ENCODE data around the gene PDE5A.
"Not testable (repeated sequence)": the region's sequence is repeated elsewhere in the genome, so short reads cannot be mapped to it uniquely, and the experiment has no call there.

PDE5A gene

DNA sequence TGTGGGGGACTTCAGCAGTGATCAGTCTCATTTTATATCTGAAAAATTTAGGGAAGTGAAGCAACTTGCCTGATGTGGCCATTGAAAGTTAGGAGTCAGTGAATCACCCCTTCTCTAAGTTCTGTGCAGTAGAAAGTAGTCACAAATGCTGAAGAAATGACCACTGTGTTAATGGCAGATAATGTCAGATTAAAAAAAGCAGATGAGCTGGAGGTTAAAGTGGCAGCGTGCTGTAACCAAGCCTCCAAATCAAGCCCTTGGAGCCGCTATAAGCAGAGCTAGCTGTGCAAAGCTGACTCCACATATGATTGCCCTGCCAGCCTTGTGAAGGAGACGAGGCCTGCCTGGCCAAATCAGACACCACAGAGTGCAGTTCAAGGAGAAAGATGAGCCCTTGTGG lies 39.2 kb upstream of the PDE5A start:
- no peak for DNase-seq (ENCODE audit: low read depth)
- TF ChIP-seq, protein P1, sequence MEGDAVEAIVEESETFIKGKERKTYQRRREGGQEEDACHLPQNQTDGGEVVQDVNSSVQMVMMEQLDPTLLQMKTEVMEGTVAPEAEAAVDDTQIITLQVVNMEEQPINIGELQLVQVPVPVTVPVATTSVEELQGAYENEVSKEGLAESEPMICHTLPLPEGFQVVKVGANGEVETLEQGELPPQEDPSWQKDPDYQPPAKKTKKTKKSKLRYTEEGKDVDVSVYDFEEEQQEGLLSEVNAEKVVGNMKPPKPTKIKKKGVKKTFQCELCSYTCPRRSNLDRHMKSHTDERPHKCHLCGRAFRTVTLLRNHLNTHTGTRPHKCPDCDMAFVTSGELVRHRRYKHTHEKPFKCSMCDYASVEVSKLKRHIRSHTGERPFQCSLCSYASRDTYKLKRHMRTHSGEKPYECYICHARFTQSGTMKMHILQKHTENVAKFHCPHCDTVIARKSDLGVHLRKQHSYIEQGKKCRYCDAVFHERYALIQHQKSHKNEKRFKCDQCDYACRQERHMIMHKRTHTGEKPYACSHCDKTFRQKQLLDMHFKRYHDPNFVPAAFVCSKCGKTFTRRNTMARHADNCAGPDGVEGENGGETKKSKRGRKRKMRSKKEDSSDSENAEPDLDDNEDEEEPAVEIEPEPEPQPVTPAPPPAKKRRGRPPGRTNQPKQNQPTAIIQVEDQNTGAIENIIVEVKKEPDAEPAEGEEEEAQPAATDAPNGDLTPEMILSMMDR (IDR thresholded peaks at IDR 0.05; ENCODE audit: control insufficient read depth, extremely low read depth, insufficient read depth): no peak
- no peak overlapping the region for H3K4me3 ChIP-seq (ENCODE audit: low read depth, low read length)

DNA sequence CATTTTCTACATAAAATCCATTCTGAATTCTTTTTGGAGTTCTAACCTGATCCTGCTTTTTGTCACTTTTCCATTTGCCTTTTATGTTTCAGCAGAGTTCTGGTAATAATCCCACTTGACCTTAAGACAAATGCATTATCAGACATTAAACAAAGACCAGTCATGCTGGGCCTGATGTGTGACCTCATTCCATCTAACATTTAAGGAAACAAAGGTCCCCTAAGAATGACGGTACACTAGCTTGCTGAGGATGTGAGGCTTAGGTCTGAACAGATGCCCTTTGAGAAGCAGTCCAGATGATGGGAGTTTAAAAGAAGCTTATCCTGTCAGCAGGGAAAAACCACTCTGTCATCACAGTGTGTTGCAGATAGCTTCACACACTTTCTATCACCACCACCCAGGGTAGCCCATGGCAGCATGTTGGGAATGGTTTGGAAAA lies 38.1 kb upstream of the PDE5A start:
- H3K4me3 ChIP-seq (ENCODE audit: low read depth, low read length): no peak overlapping the region
- DNase-seq (ENCODE audit: low read depth): no peak
- TF ChIP-seq, protein P1 (IDR thresholded peaks at IDR 0.05; ENCODE audit: control insufficient read depth, extremely low read depth, insufficient read depth): no peak

- TF ChIP-seq, protein P1 (IDR thresholded peaks at IDR 0.05; ENCODE audit: control insufficient read depth, extremely low read depth, insufficient read depth): no peak
- DNase-seq (ENCODE audit: low read depth): no peak
- H3K4me3 ChIP-seq (ENCODE audit: low read depth, low read length): no peak overlapping the region
These were observed 37.1 kb upstream of the PDE5A start for GRCh38 chr4:119665752-119666151.

- no peak overlapping the region for H3K4me3 ChIP-seq (ENCODE audit: low read depth, low read length)
- TF ChIP-seq, protein P1 (IDR thresholded peaks at IDR 0.05; ENCODE audit: control insufficient read depth, extremely low read depth, insufficient read depth): no peak
- DNase-seq (ENCODE audit: low read depth): no peak
These were observed 35.7 kb upstream of the PDE5A start for GRCh38 chr4:119664168-119664907.

DNA sequence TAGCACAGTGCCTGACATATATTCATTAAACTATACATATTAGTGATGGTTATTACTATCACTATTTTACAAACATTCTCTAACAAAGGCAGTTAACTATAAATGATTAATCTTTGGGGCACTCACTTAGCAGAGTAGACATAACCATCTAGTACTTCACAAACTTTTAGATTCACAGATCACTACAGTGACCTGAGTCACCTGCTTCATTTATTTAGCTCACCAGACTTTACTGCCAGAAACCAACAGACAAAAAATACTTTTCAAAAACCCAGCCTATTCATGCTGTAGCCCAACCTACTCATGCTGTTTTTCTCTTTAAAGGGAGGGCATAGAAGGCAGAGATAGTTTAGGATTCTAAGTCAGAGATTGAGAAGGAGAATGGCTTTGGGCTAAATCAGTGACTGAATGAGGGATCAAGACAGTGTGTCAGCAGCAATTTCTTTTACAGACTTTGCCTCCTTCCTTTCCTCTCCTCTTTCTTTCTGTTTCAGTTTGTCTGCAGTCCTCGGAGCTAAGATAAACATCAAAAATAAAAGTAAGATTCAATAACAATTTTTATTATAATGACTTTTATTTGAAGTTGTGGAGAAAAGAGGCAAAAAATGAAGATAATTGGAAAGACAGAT lies 34.7 kb upstream of the PDE5A start:
- TF ChIP-seq, protein P1 (IDR thresholded peaks at IDR 0.05; ENCODE audit: control insufficient read depth, extremely low read depth, insufficient read depth): no peak
- no peak overlapping the region for H3K4me3 ChIP-seq (ENCODE audit: low read depth, low read length)
- DNase-seq (ENCODE audit: low read depth): no peak

DNA sequence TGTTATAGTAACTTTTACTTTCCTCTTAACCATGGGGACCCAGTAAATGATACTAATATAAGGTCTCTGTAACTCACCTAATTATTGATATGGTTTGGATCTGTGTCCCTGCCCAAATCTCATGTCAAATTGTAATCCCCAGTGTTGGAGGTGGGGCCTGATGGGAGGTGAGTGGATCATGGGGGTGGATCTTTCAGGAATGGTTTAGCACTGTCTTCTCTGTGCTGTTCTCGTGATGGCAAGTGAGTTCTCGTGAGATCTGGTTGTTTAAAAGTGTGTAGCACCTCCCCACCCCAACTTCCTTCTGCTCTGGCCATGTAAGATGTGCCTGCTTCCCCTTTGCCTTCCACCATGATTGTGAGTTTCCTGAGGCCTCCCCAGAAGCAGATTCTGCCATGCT lies 34.0 kb upstream of the PDE5A start:
- H3K4me3 ChIP-seq (ENCODE audit: low read depth, low read length); DNase-seq (ENCODE audit: low read depth): not testable (repeated sequence)

DNA sequence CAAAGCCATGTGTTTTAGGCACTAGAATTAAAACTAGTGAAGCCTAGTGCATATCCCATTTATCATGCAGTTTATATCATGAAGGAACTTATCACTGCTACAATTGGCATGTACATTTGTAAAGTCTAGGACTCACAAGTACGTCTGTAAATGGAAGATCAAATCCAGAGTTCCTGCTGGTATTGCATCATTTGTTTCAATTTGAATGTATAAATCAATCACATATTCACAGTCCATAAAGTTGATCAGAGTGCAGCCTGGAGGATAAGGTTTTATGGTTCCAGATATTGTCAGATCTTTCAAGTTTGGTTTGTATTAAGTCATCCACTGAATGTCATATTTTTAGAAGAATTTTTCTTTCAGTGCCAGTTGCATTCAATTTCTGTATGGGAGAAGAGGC lies 32.6 kb upstream of the PDE5A start:
- TF ChIP-seq, protein P1 (IDR thresholded peaks at IDR 0.05; ENCODE audit: control insufficient read depth, extremely low read depth, insufficient read depth): no peak
- no peak overlapping the region for H3K4me3 ChIP-seq (ENCODE audit: low read depth, low read length)
- no peak for DNase-seq (ENCODE audit: low read depth)

All from LNCaP clone FGC (cell line).